Measurements from ENCODE around the gene KMT2C.

GRCh38 chr7:152103066-152103465 lies 332.7 kb downstream of the KMT2C start:
- no peak for TF ChIP-seq SMC3 (IDR thresholded peaks at IDR 0.05; ENCODE audit: low read length)
- no peak for TF ChIP-seq PHF20 (CRISPR knock-in tag; IDR thresholded peaks at IDR 0.05)
- no peak for TF ChIP-seq ARNT (IDR thresholded peaks at IDR 0.05)
